Ishikawa (cell line): ENCODE results near the gene GAS2L2.

Experiments
- CEBPB ChIP-seq: IDR thresholded peaks from 2 replicates; pipeline ENCODE4 v1.6.1; 2012
- MAX ChIP-seq: IDR thresholded peaks from 2 replicates; pipeline ENCODE4 v1.6.1; 2012
- RAD21 ChIP-seq: IDR thresholded peaks from 2 replicates; pipeline ENCODE4 v1.6.1; 2012; ENCODE audit warnings: low read depth
- REST ChIP-seq: IDR thresholded peaks from 2 replicates; pipeline ENCODE4 v1.6.1; 2012; ENCODE audit warnings: low read depth, mild to moderate bottlenecking
- TCF12 ChIP-seq: IDR thresholded peaks from 2 replicates; pipeline ENCODE4 v1.6.1; 2012; ENCODE audit warnings: low read depth
- ZBTB7A ChIP-seq: IDR thresholded peaks from 2 replicates; pipeline ENCODE4 v1.6.1; 2012; ENCODE audit warnings: low read depth

GRCh38 chr17:35705705-35706104 is 47.3 kb downstream of the GAS2L2 start:
- TF ChIP-seq RAD21 (no peak), ZBTB7A (no peak), MAX (no peak), CEBPB (no peak), REST (no peak), TCF12 (no peak)
